Peyer's patch (tissue), 4 donors: ENCODE data around the gene ATP6V0D1.

Source experiments
- POLR2A ChIP-seq, 2 donors: fragments of 450-650 bp; IDR thresholded peaks; one replicate each; pipeline ENCODE4 v1.5.1; 2017; ENCODE audit warnings: antibody characterized with exemption in 2 of 2, mild to moderate bottlenecking in 2 of 2, moderate library complexity in 2 of 2
- TF ChIP-seq, protein P1 (sequence below), 6 experiments: fragments of 450-650 bp in 4 of 6; fragments of 200-600 bp in 2 of 6; sonication (generic) in 1 of 6; IDR thresholded peaks; one replicate each; pipeline ENCODE4 v1.5.1; 2017 to 2019; ENCODE audit warnings: antibody characterized with exemption in 6 of 6, mild to moderate bottlenecking in 3 of 6, moderate library complexity in 1 of 6

DNA sequence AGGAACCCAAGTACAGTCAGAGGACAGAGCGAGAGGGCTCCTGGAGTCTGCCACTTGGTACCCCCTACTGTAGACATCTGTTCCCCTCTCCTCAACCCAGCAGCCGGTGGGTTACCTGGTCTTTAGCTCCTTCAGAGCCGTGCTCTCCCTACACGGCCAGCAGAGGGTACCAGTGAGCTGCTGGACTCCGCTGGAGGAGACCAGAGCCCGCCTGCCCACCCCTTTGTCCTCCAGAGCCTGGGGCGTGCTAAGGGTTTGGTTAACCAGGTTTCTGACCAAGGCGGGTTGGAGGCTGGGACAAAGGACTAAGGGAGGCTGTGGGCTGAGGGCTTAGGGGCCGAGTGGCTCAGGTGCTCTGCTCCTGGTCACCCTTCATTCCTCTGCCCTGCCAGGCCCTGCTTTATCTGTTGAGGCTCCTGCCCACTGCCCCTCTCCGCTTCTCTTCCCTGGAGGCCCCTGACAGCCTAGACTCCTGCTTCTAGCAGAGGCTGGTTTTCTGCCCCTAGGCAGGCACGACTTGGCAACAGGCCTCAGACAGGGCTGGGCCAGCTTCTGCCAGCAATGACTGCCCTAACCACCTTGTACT, 52.7 kb downstream of the ATP6V0D1 start:
- TF ChIP-seq, protein P1, sequence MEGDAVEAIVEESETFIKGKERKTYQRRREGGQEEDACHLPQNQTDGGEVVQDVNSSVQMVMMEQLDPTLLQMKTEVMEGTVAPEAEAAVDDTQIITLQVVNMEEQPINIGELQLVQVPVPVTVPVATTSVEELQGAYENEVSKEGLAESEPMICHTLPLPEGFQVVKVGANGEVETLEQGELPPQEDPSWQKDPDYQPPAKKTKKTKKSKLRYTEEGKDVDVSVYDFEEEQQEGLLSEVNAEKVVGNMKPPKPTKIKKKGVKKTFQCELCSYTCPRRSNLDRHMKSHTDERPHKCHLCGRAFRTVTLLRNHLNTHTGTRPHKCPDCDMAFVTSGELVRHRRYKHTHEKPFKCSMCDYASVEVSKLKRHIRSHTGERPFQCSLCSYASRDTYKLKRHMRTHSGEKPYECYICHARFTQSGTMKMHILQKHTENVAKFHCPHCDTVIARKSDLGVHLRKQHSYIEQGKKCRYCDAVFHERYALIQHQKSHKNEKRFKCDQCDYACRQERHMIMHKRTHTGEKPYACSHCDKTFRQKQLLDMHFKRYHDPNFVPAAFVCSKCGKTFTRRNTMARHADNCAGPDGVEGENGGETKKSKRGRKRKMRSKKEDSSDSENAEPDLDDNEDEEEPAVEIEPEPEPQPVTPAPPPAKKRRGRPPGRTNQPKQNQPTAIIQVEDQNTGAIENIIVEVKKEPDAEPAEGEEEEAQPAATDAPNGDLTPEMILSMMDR (IDR thresholded peaks at IDR 0.05), result peak; percentile 26 to 95 (median 84)
- peak in 1 of 2 donors; percentile 19 for TF ChIP-seq POLR2A (IDR thresholded peaks at IDR 0.05)
